Suprapubic skin (tissue), 3 donors: Measurements from ENCODE around the gene CDKN2D.
"Not testable (repeated sequence)": the region's sequence is repeated elsewhere in the genome, so short reads cannot be mapped to it uniquely, and the experiment has no call there.

Experiments used
- POLR2A ChIP-seq, 2 donors: fragments of 450-650 bp; IDR thresholded peaks; one replicate each; pipeline ENCODE4 v1.6.1; 2017; ENCODE audit warnings: antibody characterized with exemption in 2 of 2, mild to moderate bottlenecking in 2 of 2, moderate library complexity in 2 of 2
- TF ChIP-seq, protein P1 (sequence below), 2 donors: fragments of 200-600 bp in 1 of 2; fragments of 450-650 bp in 1 of 2; sonication (generic) in 1 of 2; IDR thresholded peaks; one replicate each; pipeline ENCODE4 v1.5.1; 2016 to 2019; ENCODE audit warnings: antibody characterized with exemption in 2 of 2, mild to moderate bottlenecking in 1 of 2, moderate library complexity in 1 of 2

DNA sequence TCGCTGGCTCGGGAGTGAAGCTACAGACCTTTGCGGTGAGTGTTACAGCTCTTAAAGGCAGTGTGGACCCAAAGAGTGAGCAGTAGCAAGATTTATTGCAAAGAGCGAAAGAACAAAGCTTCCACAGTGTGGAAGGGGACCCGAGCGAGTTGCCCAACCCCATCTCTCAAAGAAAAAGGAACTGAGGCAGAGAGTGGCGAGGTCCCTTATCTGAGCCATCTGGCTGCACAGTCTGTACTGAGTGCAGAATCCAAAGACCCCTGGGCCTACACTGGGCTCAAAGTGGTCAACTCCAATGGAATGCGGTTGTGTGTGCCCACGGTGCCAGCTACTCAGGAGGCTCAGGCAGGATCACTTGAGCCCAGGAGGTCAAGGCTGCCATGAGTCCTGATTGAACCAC lies 29.8 kb downstream of the CDKN2D start:
- TF ChIP-seq, protein P1, sequence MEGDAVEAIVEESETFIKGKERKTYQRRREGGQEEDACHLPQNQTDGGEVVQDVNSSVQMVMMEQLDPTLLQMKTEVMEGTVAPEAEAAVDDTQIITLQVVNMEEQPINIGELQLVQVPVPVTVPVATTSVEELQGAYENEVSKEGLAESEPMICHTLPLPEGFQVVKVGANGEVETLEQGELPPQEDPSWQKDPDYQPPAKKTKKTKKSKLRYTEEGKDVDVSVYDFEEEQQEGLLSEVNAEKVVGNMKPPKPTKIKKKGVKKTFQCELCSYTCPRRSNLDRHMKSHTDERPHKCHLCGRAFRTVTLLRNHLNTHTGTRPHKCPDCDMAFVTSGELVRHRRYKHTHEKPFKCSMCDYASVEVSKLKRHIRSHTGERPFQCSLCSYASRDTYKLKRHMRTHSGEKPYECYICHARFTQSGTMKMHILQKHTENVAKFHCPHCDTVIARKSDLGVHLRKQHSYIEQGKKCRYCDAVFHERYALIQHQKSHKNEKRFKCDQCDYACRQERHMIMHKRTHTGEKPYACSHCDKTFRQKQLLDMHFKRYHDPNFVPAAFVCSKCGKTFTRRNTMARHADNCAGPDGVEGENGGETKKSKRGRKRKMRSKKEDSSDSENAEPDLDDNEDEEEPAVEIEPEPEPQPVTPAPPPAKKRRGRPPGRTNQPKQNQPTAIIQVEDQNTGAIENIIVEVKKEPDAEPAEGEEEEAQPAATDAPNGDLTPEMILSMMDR (IDR thresholded peaks at IDR 0.05) = not testable (repeated sequence)
- not testable (repeated sequence) for TF ChIP-seq POLR2A (IDR thresholded peaks at IDR 0.05)
